GM20000 (cell line): ENCODE results near the gene CHID1.

Source experiments
- DNase-seq: peaks from one replicate; pipeline ENCODE4 v3.0.0; 2012; ENCODE audit warnings: low spot score
- CTCF ChIP-seq: IDR thresholded peaks from 2 replicates; pipeline ENCODE4 v1.5.1; 2012; ENCODE audit warnings: mild to moderate bottlenecking, control low read depth; ENCODE audit errors: extremely low read depth, missing control alignments

CHID1 gene

DNA sequence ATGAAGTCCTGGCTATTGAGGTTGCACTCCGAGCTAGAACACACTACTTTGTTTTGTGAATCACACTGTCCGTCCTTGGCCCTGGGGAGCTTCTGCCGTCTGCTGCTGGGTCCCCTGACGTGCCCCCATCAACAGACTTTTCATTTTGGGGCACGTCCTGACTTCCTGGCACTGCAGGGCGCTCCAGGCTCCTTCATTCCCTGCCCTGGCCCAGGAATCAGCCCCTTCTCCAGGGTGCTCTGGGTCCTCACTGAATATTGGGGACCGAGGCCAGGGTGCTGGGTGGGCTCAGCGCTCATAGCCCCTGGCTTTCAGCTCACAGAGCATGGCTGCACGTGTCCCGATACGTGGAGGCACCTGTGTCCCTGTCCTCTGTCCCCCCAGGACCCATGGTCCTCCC lies 45.7 kb downstream of the CHID1 start:
- no peak for TF ChIP-seq CTCF
- DNase-seq = no peak

DNA sequence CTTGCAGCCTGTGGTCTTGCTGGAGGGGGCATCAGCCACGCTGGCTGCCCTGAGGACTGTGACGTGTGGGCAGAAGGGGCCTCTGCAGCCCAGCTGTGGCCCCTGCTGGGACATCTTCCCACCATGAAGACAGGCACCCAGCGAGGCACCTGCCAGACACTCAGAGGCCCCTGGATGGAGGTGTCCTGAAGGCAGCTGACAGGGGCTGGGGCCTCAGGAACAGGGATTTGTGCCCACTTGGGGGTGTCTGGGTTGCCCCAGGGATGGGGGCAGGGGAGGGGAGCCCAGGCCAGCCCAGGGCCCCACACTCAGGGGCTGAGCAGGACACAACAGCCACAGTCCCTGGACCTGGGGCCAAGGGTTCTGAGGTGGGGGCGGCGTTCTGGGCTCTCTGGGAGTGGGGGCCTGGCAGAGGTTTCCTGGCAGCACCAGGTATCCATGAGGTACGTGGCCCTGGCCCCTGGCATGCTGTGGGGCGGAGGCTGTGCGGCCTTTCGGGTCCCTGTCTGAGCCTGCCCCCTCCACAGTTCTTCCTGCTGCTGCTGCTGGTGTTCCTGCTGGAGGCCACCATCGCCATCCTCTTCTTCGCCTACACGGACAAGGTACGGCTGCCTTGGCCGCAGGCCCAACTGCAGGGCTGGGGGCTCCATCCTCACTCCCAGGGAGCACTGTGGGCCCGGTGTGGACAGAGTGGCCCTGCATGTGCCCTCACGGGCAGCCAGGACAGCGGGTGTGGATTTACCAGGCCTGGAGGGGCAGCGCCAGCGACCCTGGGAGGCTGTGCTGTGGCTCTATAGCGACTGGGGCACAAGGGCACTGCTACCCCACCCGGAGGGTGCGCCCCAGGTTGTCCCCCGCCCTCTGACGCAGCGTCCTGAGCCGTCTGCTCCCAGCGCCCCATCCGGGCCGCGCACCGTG lies 46.4 kb downstream of the CHID1 start:
- DNase-seq = no peak
- TF ChIP-seq CTCF = no peak

GRCh38 chr11:863023-863909 lies 47.3 kb downstream of the CHID1 start:
- DNase-seq = no peak
- TF ChIP-seq CTCF = no peak

DNA sequence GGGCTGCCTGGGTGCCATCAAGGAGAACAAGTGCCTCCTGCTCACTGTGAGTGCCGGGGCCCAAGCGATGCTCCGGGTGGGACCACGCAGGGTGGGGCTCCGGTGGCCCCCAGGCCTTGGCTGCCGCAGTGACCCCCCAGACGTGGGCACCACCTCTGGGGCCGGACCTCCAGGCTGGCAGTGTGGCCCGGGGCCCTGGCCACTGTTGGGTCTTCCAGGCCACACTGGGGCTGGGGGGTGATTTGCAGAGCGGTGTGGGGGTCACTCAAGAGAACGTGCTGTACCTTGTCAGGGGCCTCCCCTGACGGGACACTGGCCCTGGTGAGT lies 48.0 kb downstream of the CHID1 start:
- DNase-seq = no peak
- TF ChIP-seq CTCF = no peak

GRCh38 chr11:862081-862661 lies 48.4 kb downstream of the CHID1 start:
- no peak for DNase-seq

GRCh38 chr11:861105-861479 lies 49.5 kb downstream of the CHID1 start:
- DNase-seq = no peak
- TF ChIP-seq CTCF = no peak

More at GRCh38 chr11:862081-862661, 48.4 kb downstream of the CHID1 start:
- TF ChIP-seq CTCF = no peak
